ENCODE data around the gene LOXL1. TPM values are rescaled to one million over a fixed set of nuclear protein-coding genes. Genes with fewer than 3 reads are reported as not detected.

LOXL1 gene
- total and polyA plus RNA-seq, 9 of the 15 experiments (the other 6 are each of a cell fraction or from before 2014, with no cell fraction given), result 0.14 TPM; not detected in 8

DNA sequence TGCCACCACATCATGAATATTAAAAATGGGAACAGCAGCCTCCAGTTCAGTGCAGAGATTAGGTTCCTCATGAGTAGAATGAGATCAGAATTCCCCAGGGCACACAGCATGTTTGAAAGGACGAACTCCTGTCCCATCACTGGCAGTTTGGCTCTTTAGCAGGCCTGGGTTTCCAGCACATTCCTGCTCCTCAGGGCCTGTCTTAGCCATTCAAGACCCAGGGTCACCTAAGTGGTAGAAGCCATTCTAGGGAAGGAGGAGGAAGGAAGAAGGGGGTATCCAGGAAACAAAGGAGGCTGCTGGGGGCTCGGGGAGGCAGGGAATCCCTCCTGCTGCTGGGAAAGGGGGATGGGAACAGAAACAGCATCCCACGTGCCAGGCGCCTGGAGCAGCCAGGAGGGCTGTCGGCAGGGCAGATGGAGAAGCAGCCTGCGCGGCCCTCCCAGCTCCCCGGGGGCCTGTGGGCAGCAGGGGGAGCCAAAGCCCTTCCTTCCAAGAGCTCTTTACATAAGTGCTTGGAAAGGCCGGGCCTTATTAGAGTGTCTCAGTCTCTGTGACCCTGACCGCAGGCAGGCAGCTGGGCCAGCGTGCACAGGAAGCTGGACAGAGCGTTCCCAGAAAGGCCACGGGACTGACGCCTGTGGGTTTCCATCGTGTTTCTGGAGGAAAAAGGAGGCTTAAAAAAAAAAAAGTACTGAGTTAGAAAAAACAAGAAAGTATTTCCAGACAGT is 24.7 kb downstream of the LOXL1 start (continued):
- no peak for TF ChIP-seq PURB (CRISPR knock-in tag; IDR thresholded peaks at IDR 0.05; ENCODE audit: low read depth)
- no peak for TF ChIP-seq NCOA6 (IDR thresholded peaks at IDR 0.05)
- TF ChIP-seq SMARCA5 (IDR thresholded peaks at IDR 0.05), result no peak
- TF ChIP-seq, protein P1, sequence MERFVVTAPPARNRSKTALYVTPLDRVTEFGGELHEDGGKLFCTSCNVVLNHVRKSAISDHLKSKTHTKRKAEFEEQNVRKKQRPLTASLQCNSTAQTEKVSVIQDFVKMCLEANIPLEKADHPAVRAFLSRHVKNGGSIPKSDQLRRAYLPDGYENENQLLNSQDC (CRISPR knock-in tag; IDR thresholded peaks at IDR 0.05), result no peak
- TF ChIP-seq, protein P2, sequence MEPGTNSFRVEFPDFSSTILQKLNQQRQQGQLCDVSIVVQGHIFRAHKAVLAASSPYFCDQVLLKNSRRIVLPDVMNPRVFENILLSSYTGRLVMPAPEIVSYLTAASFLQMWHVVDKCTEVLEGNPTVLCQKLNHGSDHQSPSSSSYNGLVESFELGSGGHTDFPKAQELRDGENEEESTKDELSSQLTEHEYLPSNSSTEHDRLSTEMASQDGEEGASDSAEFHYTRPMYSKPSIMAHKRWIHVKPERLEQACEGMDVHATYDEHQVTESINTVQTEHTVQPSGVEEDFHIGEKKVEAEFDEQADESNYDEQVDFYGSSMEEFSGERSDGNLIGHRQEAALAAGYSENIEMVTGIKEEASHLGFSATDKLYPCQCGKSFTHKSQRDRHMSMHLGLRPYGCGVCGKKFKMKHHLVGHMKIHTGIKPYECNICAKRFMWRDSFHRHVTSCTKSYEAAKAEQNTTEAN (CRISPR knock-in tag; IDR thresholded peaks at IDR 0.05), result no peak
- TF ChIP-seq, protein P3, sequence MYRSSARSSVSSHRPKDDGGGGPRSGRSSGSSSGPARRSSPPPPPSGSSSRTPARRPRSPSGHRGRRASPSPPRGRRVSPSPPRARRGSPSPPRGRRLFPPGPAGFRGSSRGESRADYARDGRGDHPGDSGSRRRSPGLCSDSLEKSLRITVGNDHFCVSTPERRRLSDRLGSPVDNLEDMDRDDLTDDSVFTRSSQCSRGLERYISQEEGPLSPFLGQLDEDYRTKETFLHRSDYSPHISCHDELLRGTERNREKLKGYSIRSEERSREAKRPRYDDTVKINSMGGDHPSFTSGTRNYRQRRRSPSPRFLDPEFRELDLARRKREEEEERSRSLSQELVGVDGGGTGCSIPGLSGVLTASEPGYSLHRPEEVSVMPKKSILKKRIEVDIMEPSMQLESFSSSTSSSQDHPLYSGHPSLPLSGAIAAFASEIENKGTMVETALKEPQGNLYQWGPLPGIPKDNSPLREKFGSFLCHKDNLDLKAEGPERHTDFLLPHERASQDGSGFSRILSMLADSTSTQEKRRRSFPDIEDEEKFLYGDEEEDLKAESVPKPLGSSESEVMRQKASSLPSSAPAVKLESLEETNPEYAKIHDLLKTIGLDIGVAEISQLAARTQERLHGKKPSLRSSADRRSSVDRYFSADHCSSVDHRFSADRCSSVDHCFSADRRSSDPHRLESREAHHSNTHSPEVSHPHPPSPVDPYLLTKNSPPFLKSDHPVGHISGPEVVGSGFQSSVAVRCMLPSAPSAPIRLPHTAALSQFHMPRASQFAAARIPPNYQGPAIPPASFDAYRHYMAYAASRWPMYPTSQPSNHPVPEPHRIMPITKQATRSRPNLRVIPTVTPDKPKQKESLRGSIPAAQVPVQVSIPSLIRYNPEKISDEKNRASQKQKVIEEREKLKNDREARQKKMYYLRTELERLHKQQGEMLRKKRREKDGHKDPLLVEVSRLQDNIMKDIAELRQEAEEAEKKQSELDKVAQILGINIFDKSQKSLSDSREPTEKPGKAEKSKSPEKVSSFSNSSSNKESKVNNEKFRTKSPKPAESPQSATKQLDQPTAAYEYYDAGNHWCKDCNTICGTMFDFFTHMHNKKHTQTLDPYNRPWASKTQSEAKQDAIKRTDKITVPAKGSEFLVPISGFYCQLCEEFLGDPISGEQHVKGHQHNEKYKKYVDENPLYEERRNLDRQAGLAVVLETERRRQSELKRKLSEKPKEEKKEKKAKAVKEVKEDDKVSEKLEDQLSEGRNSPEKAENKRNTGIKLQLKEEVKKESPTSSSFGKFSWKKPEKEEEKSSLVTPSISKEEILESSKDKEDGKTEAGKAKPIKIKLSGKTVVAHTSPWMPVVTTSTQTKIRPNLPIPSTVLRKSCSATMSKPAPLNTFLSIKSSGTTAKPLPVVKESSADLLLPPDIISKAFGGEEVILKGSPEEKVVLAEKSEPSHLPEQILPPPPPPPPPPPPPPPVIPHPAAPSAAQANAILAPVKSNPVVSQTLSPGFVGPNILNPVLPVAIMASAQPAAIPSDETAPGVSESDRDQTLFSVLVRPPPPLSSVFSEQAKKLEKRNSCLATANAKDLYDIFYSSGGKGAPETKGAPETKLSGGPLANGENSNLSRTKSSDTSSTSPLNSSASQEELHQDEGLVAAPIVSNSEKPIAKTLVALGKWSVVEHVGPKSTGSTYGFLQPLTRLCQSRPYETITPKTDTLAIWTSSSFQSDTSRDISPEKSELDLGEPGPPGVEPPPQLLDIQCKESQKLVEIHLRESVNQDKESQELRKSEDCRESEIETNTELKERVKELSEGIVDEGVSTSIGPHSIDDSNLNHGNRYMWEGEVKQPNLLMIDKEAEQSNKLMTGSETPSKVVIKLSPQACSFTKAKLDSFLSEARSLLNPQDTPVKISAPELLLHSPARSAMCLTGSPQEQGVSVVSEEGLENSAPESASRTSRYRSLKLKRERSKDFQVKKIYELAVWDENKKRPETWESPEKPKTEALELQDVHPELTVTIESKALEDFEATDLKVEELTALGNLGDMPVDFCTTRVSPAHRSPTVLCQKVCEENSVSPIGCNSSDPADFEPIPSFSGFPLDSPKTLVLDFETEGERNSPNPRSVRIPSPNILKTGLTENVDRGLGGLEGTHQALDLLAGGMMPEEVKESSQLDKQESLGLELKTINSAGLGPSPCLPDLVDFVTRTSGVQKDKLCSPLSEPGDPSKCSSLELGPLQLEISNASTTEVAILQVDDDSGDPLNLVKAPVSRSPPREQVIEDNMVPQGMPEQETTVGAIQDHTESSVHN (IDR thresholded peaks at IDR 0.05; ENCODE audit: borderline replicate concordance in 1 of 2, low read depth in 1 of 2), result no peak
- no peak for TF ChIP-seq ATF1 (CRISPR knock-in tag; IDR thresholded peaks at IDR 0.05)
- TF ChIP-seq ATF1 (tag; IDR thresholded peaks at IDR 0.05), result 0 out of 2 replicates have a peak, but pooled peaks have one; percentile 6
- 0 out of 2 replicates have a peak, but pooled peaks have one; percentile 30 for TF ChIP-seq ZFX (CRISPR knock-in tag; IDR thresholded peaks at IDR 0.05)
- peak in 1 of 2 experiments; percentile 36; a peak in 1 of 4 replicates for TF ChIP-seq RCOR1 (IDR thresholded peaks at IDR 0.05; ENCODE audit: borderline replicate concordance in 1 of 2, low read depth in 2 of 2, low read length in 2 of 2)
- TF ChIP-seq ZNF551 (CRISPR knock-in tag; IDR thresholded peaks at IDR 0.05), result no peak
- no peak for TF ChIP-seq ZNF23 (CRISPR knock-in tag; IDR thresholded peaks at IDR 0.05)
- TF ChIP-seq NFE2L1 (tag; IDR thresholded peaks at IDR 0.05; ENCODE audit: borderline replicate concordance, low read depth), result no peak
- no peak for TF ChIP-seq ZNF589 (CRISPR knock-in tag; IDR thresholded peaks at IDR 0.05; ENCODE audit: low read depth)
- no peak for TF ChIP-seq TARDBP (IDR thresholded peaks at IDR 0.05)
- TF ChIP-seq ETV5 (CRISPR knock-in tag; IDR thresholded peaks at IDR 0.05; ENCODE audit: low read depth), result no peak
- no peak for TF ChIP-seq NR4A1 (CRISPR knock-in tag; IDR thresholded peaks at IDR 0.05)
- no peak for TF ChIP-seq NR4A1 (tag; IDR thresholded peaks at IDR 0.05)
- no peak for TF ChIP-seq ZNF354B (CRISPR knock-in tag; IDR thresholded peaks at IDR 0.05)
- no peak for TF ChIP-seq EP300 (IDR thresholded peaks at IDR 0.05; ENCODE audit: low read length)
- TF ChIP-seq ZNF408 (CRISPR knock-in tag; IDR thresholded peaks at IDR 0.05; ENCODE audit: low read depth), result no peak

Measured in K562 (cell line).